HFF-Myc (cell line): Measurements from ENCODE around the gene CDK1.

Source experiments
- DNase-seq: peaks from one replicate; pipeline ENCODE4 v3.0.0-alpha.2; 2011; ENCODE audit warnings: low read depth; ENCODE audit errors: extremely low read depth
- H3K4me3 ChIP-seq: replicated peaks from 2 replicates; pipeline ENCODE4 v1.5.1; 2011; ENCODE audit warnings: low read depth, mild to moderate bottlenecking, control low read depth, low read length
- TF ChIP-seq, protein P1 (sequence below): IDR thresholded peaks from 2 replicates; pipeline ENCODE4 v1.5.1; 2012; ENCODE audit warnings: mild to moderate bottlenecking, low read depth, low read length, control low read depth; ENCODE audit errors: missing control alignments

Gene CDK1

DNA sequence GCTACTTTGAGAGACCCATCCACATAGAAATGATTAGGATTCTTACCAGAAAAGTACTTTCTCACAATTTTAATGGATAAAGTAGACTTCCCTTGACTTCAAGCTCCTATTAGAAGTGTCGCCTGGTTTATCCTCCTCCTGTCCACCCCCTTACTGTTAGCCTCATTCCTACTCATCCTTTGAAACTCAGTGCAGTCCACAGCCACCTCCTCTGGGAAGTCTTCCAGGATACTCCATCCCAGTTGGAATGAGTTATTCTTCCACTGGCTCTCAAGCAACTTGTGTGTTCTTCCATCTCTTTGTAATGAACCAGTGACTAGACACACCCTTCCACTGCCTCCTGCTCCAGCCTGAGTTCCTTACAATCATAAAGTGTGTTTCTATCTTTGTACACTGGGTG is 25.1 kb upstream of the CDK1 start:
- TF ChIP-seq, protein P1, sequence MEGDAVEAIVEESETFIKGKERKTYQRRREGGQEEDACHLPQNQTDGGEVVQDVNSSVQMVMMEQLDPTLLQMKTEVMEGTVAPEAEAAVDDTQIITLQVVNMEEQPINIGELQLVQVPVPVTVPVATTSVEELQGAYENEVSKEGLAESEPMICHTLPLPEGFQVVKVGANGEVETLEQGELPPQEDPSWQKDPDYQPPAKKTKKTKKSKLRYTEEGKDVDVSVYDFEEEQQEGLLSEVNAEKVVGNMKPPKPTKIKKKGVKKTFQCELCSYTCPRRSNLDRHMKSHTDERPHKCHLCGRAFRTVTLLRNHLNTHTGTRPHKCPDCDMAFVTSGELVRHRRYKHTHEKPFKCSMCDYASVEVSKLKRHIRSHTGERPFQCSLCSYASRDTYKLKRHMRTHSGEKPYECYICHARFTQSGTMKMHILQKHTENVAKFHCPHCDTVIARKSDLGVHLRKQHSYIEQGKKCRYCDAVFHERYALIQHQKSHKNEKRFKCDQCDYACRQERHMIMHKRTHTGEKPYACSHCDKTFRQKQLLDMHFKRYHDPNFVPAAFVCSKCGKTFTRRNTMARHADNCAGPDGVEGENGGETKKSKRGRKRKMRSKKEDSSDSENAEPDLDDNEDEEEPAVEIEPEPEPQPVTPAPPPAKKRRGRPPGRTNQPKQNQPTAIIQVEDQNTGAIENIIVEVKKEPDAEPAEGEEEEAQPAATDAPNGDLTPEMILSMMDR = no peak
- no peak overlapping the region for H3K4me3 ChIP-seq
- DNase-seq = no peak

DNA sequence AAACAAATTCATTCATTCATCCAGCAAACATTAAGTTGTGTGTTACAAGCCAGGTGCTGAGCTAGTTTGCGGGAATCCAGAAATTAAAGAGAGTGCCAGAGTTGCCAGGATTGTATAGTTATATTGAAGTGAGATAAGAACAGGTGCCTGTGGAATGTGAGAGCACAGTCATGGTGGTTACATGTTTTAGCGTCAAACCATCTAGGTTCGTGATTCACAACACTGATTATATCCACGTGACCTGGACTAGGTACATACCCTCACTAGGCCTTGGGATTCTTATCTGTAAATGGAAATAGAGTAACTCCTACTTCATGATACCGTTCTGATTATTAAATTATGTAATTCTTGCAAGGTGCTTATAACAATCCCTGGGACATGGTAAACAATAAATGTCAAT is 24.5 kb upstream of the CDK1 start:
- TF ChIP-seq, protein P1 = no peak
- DNase-seq = no peak

DNA sequence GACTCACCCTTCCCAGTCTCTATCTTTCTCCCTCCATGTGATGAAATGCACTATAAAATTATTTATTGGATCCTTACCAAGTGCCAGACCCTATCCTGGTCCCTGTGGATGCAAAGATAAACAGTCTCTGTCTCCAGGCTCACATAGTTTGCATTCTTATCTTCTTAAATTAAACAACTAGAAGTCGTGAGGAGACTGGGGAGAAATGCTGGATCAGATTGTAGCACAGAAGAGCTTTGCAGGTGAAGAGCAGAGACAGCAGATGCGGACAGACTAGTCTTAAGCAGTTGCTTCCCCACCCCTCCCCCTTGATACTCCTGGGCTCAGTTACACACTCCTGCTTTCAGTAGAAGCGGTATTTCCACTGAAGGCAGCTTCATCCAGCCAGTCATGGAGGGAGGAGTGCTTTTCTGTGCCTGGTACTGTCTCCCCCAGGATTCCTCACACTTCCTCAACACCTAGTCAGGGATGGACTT is 20.8 kb upstream of the CDK1 start:
- no peak for DNase-seq
- H3K4me3 ChIP-seq = no peak overlapping the region
- TF ChIP-seq, protein P1 = no peak

More for the DNA sequence above, 24.5 kb upstream of the CDK1 start:
- H3K4me3 ChIP-seq = no peak overlapping the region

DNA sequence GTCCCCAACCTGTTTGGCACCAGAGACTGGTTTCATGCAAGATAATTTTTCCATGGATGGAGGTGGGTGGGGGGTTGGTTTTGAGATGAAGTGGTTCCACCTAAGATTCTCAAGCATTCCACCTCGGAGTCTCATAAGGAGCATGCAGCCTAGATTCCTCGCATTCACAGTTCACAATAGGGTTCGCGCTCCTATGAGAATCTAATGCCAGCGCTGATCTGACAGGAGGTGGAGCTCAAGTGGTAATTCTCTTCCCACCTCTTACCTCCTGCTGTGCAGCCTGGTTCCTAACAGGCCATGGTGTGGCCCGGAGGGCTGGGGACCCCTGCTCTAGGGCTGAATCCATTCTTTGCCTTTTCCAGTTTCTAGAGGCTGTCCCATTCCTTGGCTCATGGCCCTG is 19.1 kb upstream of the CDK1 start:
- TF ChIP-seq, protein P1 = no peak
- no peak overlapping the region for H3K4me3 ChIP-seq
- DNase-seq = no peak

DNA sequence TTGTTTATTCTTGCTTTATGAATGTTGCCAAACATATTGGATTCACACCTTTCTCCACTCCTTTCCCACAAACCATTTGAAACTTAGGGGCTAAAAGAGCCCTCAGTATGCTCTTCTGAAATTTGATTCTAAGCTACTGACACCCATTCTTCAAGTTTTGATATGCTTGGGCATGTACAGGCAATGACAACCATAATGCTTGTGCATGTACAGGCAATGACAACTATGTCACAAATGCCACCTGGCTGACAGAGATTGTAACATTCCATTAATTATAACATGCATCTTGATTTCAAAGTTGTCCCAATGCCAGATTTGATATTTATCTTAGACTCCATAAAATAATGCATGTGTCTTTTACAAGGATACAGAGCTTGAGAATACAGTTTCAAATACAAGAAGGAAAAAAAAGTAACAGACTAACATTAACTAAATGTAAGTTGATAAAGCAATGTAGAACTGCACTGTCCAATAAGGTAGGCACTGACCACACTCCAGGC is 17.5 kb upstream of the CDK1 start:
- no peak for DNase-seq
- TF ChIP-seq, protein P1 = no peak
- no peak overlapping the region for H3K4me3 ChIP-seq

DNA sequence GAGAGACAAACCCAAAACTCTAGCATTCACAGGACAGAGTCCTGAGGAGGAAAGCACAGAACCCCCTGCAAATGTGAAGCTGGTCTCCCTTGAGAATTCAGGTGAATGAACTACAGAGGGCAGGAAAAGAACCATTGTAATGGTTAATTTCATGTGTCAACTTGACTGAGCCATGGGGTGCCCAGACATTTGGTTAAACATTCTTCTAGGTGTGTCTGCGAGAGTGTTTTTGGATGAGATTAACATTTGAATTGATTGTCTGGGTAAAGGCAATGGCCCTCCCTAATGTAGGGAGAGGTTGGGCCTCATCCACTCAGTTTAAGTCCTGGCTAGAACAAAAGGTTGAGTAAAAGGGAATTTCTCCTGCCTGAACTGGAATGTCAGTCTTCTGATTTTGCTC is 15.7 kb upstream of the CDK1 start:
- TF ChIP-seq, protein P1 = no peak
- H3K4me3 ChIP-seq = no peak overlapping the region
- DNase-seq = no peak

DNA sequence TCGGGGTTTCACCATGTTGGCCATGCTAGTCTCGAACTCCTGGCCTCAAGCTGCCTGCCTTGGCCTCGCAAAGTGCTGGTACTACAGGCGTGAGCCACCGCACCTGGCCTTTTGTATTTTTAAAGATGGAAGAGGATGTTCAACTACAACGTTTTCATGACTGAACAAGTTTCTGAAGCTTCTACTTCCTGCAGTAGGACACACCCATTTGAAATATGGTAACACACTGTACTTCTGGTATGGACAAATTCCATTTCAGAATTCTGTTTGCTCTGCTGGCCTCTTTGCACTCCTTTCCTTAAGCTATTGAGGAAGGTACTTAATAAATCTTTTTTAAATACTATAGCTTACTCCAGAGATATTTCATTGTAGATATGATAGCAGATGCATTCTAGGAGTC is 10.9 kb upstream of the CDK1 start:
- no peak overlapping the region for H3K4me3 ChIP-seq
- TF ChIP-seq, protein P1 = no peak
- no peak for DNase-seq
